GM21619 (cell line): ENCODE data around the gene DENND4C.
"Not testable (repeated sequence)": the region's sequence is repeated elsewhere in the genome, so short reads cannot be mapped to it uniquely, and the experiment has no call there.

ENCODE experiments used
- ATAC-seq: cut with Tn5 transposase; IDR thresholded peaks from one replicate; pipeline ENCODE4 v1.9.1; 2021; ENCODE audit not compliant: unreplicated experiment

The DENND4C gene

DNA sequence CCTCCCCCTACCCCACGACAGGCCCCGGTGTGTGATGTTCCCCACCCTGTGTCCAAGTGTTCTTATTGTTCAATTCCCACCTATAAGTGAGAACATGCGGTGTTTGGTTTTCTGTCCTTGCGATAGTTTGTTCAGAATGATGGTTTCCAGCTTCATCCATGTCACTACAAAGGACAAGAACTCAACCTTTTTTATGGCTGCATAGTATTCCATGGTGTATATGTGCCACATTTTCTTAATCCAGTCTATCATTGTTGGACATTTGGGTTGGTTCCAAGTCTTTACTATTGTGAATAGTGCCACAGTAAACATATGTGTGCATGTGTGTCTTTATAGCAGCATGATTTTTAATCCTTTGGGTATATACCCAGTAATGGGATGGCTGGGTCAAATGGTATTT lies 35.1 kb downstream of the DENND4C start:
- not testable (repeated sequence) for ATAC-seq

DNA sequence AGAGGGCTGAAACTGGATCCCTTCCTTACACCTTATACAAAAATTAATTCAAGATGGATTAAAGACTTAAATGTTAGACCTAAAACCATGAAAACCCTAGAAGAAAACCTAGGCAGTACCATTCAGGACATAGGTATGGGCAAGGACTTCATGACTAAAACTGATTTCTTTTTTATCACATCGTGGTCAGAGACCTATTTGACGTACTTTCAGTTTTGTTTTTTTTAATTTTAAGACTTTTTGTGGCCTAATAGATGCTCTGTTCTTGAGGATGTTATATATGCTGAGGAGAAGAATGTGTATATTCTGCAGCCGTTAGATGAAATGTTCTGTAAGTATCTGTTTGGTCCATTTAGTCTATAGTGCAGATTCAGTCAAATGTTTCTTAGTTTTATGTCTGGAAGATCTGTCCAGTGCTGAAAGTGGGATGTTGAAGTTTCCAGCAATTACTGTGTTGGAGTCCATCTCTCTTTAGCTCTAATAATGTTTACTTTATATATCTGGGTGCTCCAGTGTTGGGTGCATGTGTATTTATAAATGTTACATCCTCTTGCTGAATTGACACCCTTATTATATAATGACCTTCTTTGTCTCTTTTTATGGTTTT lies 36.4 kb downstream of the DENND4C start:
- ATAC-seq: not testable (repeated sequence)

DNA sequence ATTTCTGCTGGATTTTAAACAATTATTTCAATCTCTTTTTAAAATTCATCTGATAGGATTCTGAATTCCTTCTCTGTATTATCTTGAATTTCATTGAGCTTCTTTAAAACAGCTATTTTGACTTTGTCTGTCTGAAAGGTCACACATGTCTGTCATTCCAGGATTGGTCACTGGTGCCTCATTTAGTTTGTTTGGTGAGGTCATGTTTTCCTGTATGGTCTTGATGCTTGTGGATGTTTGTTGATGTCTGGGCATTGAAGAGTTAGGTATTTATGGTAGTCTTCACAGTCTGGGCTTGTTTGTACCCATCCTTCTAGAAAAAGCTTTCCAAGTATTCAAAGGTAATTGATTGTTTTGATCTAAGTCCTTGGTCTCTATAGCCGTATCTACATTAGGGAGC lies 39.1 kb downstream of the DENND4C start:
- ATAC-seq: no peak

DNA sequence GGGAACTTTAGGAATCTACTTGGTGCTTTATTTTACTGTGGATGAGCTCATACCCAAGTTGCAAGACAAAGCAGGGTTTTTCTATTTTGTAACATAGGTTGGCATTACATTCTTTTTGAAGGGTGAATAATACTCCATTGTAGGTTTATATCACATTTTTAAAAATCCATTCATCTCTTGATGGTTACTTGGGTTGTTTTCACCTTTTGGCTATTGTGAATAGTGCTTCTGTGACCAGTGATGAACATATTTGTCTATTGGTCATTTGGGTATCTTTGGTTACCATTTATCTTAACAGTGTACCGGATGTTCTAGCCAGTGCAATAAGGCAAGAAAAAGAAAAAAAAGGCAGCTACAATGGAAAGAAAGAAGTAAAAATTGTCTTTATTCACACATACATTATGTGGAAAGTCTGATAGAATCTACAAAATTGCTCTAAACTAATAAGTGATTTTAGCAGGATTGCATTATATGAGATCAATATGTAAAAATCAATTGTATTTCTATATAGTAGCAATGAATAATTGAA lies 40.0 kb downstream of the DENND4C start:
- ATAC-seq: no peak

DNA sequence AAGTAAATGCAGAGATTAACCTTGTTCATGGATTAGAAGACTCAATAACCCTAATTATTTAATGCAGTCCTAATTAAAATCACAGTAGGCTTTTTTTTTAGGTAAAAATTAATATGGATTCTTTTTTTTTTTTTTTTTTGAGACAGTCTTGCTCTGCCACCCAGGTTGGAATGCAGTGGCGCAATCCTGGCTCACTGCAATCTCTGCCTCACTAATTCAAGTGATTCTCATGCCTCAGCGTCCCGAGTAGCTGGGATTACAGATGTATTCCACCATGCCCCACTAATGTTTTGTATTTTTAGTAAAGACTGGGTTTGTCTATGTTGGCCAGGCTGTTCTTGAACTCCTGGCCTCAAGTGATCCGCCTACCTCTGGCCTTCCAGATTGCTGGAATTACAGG lies 40.6 kb downstream of the DENND4C start:
- no peak for ATAC-seq

DNA sequence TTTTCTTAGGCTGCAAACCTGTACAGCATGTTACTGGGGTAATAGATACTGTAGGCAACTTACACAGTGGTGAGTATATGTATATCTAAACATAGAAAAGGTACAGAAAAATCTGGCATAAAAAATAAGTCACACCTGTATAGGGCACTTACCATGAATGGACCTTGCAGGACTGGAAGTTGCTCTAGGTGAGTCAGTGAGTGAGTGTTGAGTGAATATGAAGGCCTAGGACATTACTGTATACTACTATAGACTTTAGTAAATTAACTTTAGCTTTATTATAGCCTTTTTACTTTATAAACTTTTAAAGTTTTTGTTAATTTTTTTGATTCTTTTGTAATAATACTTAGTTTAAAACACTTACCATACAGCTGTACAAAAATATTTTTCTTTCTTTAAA lies 51.3 kb downstream of the DENND4C start:
- ATAC-seq: no peak

DNA sequence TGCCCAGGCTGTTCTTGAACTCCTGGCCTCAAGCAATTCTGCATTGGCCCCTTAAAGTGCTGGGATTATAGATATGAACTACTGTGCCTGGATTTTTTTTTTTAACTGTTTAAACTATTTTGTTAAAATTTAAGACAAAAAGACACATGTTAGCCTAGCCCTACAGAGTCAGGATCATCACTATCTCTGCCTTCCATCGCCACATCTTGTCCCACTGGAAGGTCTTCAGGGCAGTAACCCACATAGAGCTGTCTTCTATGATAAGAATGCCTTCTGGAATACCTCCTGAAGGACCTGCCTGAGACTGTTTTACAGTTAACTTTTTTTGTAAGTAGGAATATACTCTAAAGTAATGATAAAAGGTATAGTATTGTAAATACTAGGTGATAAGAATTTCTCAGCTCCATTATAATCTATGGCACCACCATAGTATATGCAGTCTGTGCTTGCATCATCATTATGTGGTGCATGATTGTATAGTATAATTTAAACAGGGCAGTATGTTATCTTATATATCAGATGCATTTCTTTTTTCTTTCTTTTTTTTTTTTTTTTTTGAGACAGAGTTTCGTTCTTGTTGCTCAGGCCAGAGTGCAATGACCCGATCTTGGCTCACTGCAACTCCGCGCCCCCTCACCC lies 52.7 kb downstream of the DENND4C start:
- no peak for ATAC-seq

DNA sequence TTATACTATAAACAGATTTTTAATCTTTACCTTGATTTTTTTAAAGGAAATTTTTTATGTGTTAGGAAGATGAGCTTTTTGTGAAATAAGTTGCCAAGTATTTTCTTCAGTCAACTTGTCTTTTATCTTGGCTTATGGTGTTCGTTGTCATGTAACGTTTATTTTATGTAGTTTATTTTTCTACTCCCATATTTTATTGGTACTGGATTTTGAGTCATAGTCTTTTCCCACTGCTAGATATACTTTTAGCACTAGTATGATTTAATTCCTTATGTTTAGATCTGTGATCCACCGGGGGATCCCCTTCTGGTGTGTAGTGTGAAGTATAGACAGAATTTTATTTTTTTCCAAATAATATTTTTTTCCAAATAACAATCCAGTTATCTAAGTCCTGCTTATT lies 54.2 kb downstream of the DENND4C start:
- no peak for ATAC-seq

DNA sequence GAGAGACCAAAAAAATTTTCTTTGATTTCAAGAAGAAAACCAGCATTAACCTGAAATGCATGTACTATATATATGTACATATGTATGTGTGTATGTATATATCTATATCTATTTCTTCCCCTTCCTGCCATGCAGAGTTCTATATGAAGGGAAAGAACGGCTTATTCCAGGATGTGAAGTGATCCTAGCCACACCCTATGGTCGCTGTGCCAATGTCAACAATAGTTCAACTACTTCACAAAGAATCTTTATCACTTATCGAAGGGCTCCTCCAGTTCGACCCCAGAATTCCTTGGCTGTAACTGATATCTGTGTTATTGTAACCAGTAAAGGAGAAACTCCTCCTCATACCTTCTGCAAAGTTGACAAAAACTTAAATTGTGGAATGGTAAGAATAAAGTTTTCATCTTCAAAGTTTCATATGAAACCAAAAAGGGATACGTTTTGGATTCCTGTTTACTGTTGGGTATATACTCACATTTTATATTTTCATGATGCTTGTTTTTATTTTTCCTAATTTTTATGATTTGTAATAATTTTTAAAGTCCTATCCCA lies 56.2 kb downstream of the DENND4C start:
- no peak for ATAC-seq

DNA sequence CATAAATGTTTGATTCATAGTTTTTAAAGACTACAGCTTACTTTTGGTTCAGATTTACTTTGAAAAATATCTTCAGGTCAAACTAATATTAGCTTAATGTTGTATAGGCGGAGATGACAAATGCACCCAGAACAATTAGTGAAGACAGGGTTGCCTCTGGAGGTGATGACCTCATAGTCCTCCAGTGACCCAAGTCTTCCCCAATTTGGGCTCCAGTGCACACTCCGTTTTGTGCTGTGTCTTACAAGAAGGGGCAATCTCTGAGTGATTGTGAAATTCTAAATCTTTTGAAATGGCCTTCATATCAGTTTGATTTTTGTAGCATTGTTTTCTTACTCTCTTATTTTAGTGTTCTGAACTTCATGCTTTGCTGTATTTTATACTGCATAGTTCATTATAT lies 57.6 kb downstream of the DENND4C start:
- ATAC-seq: no peak

DNA sequence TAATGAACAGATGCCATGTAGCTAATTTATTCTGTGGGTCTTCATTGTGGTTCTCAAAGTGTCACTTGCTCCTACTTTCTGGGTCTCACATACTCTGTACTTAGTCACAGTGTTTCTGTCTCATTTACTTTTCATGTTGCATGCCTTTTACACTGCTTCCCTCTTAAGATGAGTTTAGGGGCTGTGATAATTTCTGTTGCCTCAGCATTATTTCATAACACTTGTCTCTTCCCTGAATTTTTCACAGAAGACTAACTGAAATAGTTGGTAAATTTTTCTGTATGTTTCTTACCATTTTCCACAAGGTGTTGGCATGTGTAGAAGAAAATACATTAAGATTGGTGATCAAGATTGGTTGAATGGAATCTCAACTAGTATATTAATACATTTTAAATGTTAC lies 59.6 kb downstream of the DENND4C start:
- ATAC-seq: no peak

DNA sequence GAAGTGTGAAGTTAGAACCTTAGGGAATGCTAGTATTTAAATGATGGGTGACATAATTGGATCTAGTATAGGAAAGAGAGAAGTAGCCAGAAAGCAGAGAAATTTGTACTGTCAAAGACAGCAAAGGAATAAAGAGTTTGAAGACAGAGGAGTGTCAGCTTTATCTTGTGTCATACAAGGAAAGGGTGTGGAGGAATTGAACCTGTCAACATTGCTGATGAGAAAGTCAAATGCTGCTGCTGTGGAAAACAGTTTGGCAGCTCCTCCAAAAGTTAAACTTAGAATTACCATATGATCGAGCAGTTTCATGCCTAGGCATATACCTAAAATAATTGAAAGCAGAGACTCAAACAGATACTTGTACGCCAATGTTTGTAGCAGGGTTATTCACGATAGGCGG lies 63.7 kb downstream of the DENND4C start:
- no peak for ATAC-seq

DNA sequence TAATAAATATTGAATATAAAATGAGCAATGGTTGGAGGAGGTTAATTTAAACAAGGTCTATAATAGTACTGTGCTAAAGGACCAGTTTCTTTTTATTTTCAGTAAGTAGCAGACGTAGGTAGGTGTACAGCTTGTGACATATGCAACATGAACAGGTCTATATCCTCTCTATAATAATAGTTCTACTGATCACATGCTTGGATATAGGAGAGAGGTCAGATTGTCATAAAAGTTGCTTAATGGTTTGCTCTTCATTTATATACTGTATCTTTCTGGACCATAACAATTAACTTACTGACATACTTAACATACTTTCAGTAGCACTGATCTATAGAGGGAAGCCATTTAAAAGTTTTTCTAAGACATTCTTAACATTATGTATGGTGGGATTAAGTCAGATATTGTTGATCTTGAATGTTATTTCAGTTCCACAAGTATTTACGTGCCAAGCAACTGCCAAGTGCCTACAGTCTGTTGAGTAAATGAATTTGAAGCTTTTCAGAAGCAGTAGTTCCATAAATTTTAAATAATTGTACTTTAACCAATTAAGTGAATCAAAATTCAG lies 68.0 kb downstream of the DENND4C start:
- ATAC-seq: no peak

DNA sequence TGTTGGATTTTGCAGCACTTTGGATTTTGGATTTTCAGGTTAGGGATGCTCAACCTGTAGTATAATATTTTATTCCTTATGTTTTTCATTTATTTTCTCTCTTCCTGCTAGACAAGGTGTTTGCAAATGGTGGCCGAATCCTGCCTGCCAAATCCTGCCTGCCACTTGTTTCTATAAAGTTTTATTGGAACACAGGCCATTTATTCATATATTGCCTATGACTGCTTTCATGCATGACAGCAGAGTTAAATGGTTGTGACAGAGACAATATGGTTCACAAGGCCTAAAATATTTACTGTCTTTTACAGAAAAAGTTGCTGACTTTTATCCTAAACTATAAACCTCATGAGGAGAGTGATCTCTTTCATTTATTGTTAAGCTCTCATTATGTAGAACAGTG lies 72.7 kb downstream of the DENND4C start:
- no peak for ATAC-seq

DNA sequence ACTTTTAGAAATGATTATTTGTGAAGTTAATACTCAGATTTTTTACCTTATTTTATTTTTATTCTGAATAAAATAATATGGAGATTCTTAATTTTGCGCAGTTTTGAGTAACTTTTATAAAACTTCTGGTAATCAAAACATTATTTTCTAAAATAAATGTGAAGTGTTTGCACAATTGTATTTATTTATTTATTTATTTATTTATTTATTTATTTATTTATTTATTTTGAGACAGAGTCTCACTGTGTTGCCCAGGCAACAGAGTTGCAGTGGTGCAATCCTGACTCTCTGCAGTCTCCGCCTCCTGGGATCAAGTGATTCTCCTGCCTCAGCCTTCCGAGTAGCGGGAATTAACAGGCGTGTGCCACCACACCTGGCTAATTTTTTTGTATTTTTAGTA lies 76.1 kb downstream of the DENND4C start:
- no peak for ATAC-seq

DNA sequence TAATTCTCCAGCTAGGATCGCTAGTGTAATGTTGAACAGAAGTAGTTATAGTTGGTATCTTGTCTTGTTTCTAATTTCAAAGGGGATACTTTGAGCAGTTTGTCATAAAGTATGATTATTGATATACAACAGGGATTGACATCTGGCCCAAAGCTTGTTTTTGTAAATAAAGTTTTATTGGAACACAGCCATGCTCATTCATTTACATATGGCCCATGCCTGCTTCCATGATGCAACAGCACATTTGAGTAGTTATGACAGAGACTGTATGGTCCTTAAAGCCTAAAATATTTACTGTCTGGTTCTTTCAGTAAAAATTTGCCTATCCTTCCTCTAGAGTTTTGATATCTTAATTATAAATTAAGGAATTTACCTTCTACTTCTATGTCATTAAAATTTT lies 79.8 kb downstream of the DENND4C start:
- no peak for ATAC-seq

DNA sequence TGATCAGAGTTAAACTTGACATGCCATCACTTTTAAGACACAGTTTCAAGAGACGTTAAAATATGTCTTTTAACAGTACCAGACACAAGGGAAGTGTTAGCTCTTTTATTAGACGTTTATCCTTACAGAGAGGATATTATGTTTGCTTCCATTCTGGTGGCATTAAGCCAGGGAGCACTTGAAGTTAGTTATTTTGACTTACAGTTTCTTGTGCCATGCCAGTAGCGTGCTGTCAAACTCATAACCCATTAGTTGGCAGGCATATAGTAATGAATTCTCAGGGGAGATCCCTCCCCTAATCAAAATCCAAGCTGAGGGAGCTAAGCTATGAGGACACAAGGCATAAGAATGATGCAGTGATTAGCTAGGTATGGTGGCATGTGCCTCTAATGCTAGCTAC lies 83.1 kb downstream of the DENND4C start:
- ATAC-seq: no peak

DNA sequence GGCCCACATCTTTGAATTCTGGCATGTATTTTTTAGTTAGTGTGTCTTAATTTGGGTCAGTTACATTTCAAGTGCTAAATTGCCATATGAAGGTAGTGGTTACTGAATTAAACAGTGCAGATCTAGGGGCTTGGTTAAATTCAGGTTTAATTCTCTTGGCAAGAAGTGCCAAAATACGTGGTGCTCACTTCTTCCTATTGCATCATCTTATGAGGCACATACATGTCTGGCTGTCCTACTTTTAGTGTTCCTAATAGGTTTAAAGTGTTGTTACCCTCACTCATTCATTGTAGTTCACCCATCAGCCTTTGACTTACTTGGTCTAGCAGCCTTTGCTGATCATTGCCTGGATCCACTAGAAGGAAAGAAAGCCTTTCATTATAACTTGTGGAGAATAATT lies 90.0 kb downstream of the DENND4C start:
- ATAC-seq: no peak

DNA sequence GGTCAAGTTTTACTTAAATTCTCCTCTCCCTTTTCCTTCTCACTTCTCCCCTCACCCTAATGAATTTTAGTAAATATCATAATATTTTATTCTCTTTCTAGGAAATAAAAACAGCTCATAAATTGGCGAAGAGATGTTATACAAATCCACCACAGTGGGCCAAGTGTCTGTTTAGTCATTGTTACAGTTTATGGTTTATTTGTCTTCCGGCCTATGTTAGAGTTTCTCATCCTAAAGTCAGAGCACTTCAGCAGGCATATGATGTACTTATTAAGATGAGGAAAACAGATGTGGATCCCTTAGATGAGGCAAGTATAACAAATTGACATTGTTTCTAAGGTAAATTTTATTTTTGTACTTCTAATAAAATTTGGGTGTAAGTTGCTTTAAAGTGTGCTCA lies 101.4 kb downstream of the DENND4C start:
- no peak for ATAC-seq

DNA sequence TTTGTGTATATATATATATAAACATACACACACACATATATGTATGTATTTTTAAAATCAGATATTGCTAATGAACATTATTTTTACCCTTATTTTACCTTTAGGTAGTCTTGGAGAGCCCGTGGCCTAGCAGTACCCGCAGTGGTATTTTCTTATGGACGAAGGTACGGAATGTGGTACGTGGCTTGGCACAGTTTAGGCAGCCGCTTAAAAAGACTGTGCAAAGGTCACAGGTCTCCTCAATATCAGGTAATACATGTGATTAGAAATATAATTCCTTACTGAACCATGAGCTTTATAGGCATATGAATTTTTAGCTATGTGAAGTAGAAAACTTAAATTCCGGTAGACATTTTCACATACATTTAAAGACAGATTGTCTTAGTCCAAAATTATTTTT lies 105.7 kb downstream of the DENND4C start:
- ATAC-seq: no peak

DNA sequence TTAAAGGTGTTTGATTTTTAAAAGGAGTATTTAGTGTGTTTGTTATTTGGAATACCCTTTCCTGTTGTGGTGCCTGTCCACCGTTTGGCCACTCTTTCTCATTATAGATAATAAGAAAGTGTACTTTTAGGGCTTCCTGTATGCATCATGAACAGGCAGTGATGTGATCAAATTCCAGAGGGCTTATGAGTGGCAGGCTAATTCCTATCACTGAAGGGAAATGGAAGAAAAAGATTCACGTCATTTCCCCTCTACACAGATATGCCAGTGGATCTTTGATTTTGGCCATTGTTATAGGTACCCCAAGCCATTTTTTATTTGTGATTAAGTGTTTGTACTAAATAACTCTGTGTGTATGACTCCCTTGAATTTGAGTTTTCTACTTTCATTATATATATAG lies 112.5 kb downstream of the DENND4C start:
- ATAC-seq: no peak

DNA sequence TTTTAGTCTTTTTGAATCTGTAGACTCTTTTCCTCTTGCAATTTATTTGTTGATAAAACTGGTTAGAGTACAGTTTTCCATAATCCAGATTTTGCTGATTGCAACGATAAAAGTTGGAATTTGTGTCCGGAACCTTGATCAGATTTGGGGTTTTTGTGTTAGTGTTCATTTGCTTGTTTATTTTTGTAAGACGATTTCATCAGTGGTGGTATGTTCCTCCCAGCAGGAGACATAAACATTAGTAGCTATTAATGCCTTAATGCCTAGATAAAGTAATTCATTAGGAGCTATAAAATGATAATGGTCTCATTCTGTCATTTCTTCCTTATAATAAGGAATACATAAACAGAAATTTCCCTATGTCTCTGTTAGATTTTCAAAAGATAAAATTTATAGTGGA lies 128.2 kb downstream of the DENND4C start:
- ATAC-seq: no peak
